ENCODE results near the gene SLC25A6. TPM values are rescaled to one million over a fixed set of nuclear protein-coding genes. Genes with fewer than 3 reads are reported as not detected.

SLC25A6 gene
- polyA plus RNA-seq, 1 donor (not counting 4 experiments of a cell fraction or from before 2014, with no cell fraction given) = 179 TPM

GRCh38 chrX:1433646-1434357, 41.9 kb upstream of the SLC25A6 start:
- Histone ChIP-seq H3K9ac (ENCODE audit: control insufficient read depth, extremely low read depth, insufficient read depth, low read length) (no peak overlapping the region), H2AFZ (ENCODE audit: control insufficient read depth, low read length) (no peak overlapping the region), H3K4me3 (ENCODE audit: control insufficient read depth in 2 of 3, extremely low read depth in 1 of 3, insufficient read depth in 2 of 3, low read depth in 1 of 3, low read length in 3 of 3) (no peak overlapping the region), H3K9me1 (ENCODE audit: control insufficient read depth, extremely low read depth, insufficient read depth, low read length) (no peaks in the 10 kb centered on the region), H3K27me3 (ENCODE audit: control insufficient read depth, extremely low read depth, insufficient read depth, low read length) (no peaks in the 10 kb centered on the region), H3K79me2 (ENCODE audit: control insufficient read depth, insufficient read depth, low read length) (no peaks in the 10 kb centered on the region), H3K4me2 (ENCODE audit: control insufficient read depth, extremely low read depth, insufficient read depth, low read depth, low read length) (no peak overlapping the region), H3K36me3 (ENCODE audit: control insufficient read depth in 2 of 2, extremely low read depth in 1 of 2, insufficient read depth in 2 of 2, low read length in 2 of 2) (peaks cover 3 to 17% of the 10 kb centered on the region in 2 experiments), H4K20me1 (ENCODE audit: control insufficient read depth, extremely low read depth, insufficient read depth, low read length) (no peaks in the 10 kb centered on the region), H3K27ac (ENCODE audit: control insufficient read depth, insufficient read depth, low read length) (no peak overlapping the region), H3K9me3 (ENCODE audit: control insufficient read depth, low read depth, low read length) (no peaks in the 10 kb centered on the region), H3K4me1 (ENCODE audit: control insufficient read depth, extremely low read depth, insufficient read depth, low read length) (no peaks in the 10 kb centered on the region)
- DNase-seq (ENCODE audit: low read depth, low spot score) = no peak
- dilution Hi-C loops (cut with MboI; ENCODE audit: extremely low pct_ligation_motif_present, low sequenced_read_pairs) = no loop called here
- FAIRE-seq = no peak
- no peak for TF ChIP-seq EZH2 (IDR thresholded peaks at IDR 0.05; ENCODE audit: low read length)
- TF ChIP-seq CTCF (optimal IDR thresholded peaks at IDR 0.05 in 1 of 3, IDR thresholded peaks at IDR 0.05 in 1 of 3, conservative IDR thresholded peaks at IDR 0.05 in 1 of 3; ENCODE audit: extremely low read depth in 1 of 3, insufficient read depth in 2 of 3, low read length in 3 of 3) = no peak

GRCh38 chrX:1430451-1430850, 38.5 kb upstream of the SLC25A6 start:
- TF ChIP-seq EZH2 (IDR thresholded peaks at IDR 0.05; ENCODE audit: low read length) (no peak), CTCF (optimal IDR thresholded peaks at IDR 0.05 in 1 of 3, IDR thresholded peaks at IDR 0.05 in 1 of 3, conservative IDR thresholded peaks at IDR 0.05 in 1 of 3; ENCODE audit: extremely low read depth in 1 of 3, insufficient read depth in 2 of 3, low read length in 3 of 3) (no peak)
- Histone ChIP-seq H3K9me3 (ENCODE audit: control insufficient read depth, low read depth, low read length) (no peaks in the 10 kb centered on the region), H3K27me3 (ENCODE audit: control insufficient read depth, extremely low read depth, insufficient read depth, low read length) (no peaks in the 10 kb centered on the region), H3K79me2 (ENCODE audit: control insufficient read depth, insufficient read depth, low read length) (no peaks in the 10 kb centered on the region), H3K36me3 (ENCODE audit: control insufficient read depth in 2 of 2, extremely low read depth in 1 of 2, insufficient read depth in 2 of 2, low read length in 2 of 2) (peaks cover 0 to 11% of the 10 kb centered on the region in 2 experiments), H3K4me1 (ENCODE audit: control insufficient read depth, extremely low read depth, insufficient read depth, low read length) (no peaks in the 10 kb centered on the region), H3K4me2 (ENCODE audit: control insufficient read depth, extremely low read depth, insufficient read depth, low read depth, low read length) (no peak overlapping the region), H3K9me1 (ENCODE audit: control insufficient read depth, extremely low read depth, insufficient read depth, low read length) (no peaks in the 10 kb centered on the region), H3K4me3 (ENCODE audit: control insufficient read depth in 2 of 3, extremely low read depth in 1 of 3, insufficient read depth in 2 of 3, low read depth in 1 of 3, low read length in 3 of 3) (no peak overlapping the region), H4K20me1 (ENCODE audit: control insufficient read depth, extremely low read depth, insufficient read depth, low read length) (no peaks in the 10 kb centered on the region), H2AFZ (ENCODE audit: control insufficient read depth, low read length) (no peak overlapping the region), H3K27ac (ENCODE audit: control insufficient read depth, insufficient read depth, low read length) (no peak overlapping the region), H3K9ac (ENCODE audit: control insufficient read depth, extremely low read depth, insufficient read depth, low read length) (no peak overlapping the region)
- FAIRE-seq = no peak
- dilution Hi-C loops (cut with MboI; ENCODE audit: extremely low pct_ligation_motif_present, low sequenced_read_pairs) = no loop called here
- DNase-seq (ENCODE audit: low read depth, low spot score) = no peak

Data from keratinocyte (primary cell).